Stimulated activated CD4-positive, alpha-beta T cell treated with anti-CD3 and anti-CD28 coated beads, TNF-alpha, amount 100 ng/mL, for 48 hours (primary cell): ENCODE data around the gene CSPG4.
"Not testable (repeated sequence)": the region's sequence is repeated elsewhere in the genome, so short reads cannot be mapped to it uniquely, and the experiment has no call there.

Experiments
- DNase-seq, 3 donors: peaks; one replicate each; pipeline ENCODE4 v3.0.0-alpha.2; 2020; ENCODE audit warnings: low read depth in 3 of 3

Gene CSPG4

DNA sequence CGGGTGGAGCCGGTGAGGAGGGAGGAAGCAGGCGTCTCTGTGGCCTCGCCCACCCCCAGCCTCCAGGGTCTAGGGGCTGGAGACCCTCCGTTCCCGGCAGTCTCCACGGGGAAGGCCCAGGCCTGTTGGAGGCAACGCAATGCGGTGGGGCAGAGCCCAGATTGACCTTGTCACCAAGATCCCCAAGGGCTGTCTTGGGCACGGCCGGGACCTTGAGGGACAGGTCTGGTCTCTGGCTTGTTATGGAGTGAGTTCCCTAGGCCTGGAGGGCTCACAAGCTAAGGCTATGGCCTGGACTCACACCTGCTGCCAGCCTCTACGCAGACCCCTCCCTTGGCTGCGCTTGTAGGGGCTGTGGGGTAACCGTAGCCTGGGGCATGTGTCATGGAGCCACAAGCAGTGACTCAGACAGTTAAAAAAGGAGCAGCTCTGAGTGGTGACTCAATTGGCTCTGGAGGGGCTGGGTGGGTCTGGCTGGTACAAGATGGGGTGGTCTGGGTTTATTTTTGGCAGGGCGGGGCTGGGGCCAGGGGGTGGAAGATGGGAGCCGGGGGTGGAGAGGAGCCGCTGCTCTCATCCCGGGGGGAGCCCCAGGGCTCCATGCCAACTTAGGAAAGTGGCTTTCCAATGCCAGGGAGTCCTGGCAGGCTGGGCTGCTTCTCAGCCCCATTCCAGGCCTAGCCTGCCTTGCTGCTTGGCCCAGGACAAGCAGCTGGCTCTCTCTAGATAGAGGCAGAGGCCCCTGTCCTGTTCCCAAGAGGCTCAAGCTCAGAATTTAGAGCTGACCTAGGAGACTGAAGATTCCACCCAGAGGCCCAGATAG, 9.0 kb downstream of the CSPG4 start:
- DNase-seq = not testable (repeated sequence)

DNA sequence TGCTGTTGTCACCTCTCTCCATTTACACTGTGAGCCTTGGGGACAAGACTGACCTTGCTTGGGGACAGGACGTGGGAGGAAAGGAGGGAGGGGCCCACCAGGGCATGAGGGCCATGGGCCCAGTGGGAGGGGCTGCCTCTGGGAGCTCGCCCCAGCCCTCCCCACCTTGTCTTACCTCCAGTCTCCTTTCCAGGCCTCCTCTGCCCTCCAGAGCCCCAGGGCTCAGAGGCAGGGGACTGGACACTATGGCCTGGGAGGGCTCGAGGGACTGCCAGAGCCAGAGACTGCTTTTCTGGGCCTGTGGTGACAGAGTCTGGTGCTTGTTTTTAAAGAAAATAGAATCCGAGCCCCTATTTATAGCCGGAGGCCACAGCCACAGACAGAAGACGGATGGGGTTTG, 10.2 kb downstream of the CSPG4 start:
- DNase-seq = no peak

DNA sequence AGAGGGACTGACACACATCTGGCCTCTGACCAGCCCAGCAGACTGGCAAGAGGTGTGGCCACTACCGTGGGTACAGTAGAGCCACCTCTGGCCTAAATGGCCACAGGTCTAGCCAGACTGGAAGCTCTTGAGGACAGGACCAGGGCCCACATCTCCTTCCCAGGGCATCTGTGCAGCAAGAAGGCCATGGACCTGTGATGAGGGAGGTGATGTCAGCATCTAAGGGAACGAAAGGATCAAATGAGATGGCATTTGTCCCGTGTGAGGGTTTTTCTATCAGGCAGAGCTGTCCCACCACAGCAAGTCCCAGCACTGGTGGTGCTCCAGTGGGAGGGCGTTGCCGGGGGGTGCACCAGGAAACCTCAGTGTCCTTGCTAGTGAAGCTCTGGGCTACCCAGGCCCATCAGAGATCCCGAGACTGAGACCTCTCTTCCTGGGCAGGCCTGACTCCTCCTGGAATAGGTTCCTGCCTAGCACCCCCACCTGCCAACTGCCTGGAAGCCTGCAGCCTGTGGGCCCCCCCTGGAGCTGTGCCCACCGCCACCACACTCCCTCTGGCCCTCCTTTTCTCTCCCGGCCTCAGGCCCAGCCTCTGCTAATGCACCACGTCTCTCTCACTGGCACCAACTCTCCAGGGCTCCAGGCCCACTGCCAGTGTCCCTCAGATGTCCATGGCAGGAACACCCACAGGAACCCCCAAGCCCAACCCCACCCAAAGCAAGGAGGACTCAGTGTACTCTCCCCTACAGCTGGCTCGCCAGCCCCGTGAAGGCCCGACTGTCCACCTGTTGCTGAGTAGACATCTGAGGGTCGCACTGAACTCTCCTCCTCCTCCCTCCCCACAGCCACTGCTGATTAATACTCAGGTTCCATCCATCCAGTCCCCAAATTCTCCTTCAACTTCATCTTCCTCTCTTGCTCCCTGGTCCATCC, 11.3 kb downstream of the CSPG4 start:
- DNase-seq = not testable (repeated sequence)

DNA sequence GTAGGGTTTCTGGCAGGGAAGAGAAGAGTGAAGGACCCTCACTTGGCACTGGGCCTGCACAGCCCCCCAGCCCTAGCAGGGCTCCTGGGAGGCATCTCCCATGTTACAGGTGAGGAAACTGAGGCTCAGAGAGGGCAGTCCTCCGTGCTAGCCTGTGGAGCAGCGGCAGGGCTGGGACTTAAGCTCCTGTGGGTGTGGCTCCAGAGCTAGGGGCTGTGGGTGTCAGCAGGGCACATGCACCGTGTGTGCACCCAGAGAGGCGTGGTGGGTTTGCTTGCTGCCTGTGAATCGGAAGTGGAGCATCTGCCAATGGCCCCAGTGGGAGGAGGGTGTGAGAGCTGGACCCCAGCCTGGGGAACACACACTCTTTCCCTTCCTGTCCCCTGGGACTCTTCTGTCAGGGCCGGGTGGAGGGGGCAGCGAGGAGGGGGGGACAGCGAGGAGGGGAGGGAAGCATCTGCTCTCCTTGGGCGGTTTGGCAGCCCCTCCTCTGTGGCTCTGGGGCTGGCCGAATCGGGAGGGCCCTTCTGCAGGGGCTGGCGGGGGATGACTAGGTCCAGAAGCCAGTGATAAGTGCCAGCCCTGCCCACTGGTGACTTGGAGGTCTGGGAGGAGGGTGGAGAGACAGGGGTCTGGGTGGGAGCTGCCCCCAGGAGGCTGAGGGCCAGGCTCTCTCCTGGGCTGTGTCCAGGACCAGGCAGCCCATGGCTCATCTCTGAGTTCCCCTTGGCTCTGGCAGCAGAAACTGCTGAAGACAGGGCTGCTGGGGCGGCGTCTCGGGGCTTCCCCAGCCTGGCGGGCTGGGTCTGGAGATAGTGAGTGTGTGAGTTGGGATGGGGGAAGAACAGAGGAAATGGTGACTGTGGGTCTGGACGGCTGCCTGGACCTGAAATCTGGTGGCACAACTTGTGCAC, 12.4 kb downstream of the CSPG4 start:
- DNase-seq = not testable (repeated sequence)

DNA sequence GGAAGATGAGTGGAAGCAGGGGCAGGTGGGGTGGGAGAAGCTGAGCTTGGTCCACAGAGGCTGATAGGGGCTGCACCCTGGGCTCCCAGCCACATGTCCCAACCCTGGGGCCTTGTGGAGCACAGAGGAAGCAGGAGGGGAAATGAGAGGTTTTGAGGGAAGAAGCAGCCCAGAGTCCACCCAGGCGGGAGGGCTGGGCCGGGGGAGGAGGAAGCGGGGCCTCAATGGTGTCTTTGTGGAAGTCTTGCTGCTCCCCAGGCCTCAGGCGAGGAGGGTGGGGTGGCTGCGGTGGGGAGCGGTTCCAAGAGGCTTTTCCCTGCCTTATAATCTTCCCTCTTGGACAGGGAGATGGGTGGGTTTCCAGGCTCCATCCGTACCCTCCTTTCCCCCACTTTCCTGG, 13.1 kb downstream of the CSPG4 start:
- DNase-seq = not testable (repeated sequence)

DNA sequence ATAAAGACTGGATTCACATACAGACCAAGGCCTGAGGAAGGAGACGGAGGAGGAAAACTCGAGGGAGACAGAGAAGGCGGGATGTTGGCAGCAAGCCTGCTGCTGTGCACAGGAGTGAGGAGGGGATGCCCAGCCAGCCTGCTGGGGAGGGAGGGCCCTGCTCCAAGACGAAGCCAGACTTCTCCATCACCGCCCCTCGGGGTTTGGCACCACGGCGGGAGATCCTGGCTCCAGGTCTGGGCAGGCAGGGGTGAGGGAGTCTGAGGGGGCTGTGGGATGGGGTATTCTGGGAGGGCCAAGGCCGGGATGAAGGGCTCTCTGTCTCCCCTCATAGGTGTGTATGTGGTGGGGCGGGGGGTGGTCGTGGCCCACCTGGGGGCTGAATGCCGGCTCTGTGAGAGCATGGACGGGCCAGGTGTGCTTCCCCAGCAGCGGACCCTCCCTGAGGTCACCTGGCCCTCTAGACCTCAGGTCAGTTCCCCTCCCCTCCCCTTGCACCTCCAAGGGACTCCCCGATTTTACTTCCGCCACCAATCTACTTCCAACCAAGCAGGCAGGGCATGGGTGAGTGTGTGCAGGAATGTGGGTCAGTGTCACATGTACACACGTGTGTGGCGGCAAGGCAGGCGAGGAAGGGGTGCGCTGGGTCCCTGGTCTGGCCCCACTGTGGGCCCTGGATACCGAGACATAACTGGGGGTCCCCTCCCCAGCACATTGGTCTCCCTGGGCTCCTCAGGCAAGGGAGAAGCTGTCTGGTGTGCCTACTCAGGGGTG, 14.5 kb downstream of the CSPG4 start:
- not testable (repeated sequence) for DNase-seq

DNA sequence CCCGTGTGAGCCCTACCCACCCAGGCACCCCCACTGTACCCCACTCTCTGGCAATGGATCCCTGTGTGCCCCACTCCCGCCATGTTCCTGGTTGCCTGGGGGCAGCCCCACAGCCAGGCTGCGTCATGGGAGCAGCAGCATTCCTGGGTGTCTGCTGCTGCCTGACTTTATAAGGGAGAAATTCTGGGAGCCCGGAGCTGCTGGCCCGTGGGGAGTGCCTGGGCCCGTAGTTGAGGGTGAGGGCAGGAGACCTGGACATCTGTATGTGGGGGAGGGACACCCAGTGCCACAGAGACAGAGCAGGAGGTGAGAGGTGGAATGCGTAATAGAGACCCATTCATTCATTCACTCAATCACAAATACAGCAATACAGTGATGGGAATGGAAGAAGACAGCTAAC, 15.1 kb downstream of the CSPG4 start:
- no peak for DNase-seq

DNA sequence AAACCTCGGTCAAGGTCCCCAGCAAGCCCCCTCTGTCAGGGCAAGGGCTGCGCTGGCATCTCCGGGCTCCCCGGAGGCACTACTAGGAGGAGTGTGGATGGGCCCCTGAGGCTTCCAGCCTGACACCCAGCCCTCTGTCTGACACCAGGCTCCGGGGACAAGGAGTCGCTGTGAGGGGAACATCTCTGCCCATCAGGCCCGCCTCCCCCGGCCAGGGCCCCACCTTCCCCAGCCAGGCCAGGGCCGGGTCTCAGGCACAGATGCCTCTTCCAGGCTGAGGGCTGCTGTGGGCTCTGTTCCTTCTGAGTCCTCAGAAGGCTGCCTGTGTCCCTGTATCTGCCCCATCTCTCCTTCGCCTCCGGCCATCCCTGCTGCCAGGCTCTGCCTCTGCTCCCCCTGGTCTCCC, 15.8 kb downstream of the CSPG4 start:
- no peak for DNase-seq

DNA sequence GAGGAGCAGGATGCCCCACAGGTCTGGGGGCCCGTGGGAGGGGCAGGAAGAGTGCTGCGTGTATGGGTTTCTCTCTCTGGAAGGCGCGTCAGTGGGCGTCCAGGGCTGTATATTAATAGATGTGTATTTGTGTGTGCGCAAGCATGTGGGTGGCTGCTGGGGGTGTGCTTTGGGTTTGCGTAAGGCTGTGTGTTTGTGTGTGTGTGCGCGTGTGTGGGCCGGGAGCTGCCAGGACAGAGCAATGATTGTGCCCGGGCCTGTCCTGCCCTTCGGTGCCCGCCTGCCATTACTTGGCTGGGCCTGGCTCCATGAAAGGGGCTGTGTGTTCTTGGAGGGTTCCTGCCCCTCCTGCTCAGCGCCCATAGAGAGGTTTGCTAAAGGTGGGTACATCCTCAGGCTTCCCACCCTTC, 16.3 kb downstream of the CSPG4 start:
- DNase-seq = no peak

DNA sequence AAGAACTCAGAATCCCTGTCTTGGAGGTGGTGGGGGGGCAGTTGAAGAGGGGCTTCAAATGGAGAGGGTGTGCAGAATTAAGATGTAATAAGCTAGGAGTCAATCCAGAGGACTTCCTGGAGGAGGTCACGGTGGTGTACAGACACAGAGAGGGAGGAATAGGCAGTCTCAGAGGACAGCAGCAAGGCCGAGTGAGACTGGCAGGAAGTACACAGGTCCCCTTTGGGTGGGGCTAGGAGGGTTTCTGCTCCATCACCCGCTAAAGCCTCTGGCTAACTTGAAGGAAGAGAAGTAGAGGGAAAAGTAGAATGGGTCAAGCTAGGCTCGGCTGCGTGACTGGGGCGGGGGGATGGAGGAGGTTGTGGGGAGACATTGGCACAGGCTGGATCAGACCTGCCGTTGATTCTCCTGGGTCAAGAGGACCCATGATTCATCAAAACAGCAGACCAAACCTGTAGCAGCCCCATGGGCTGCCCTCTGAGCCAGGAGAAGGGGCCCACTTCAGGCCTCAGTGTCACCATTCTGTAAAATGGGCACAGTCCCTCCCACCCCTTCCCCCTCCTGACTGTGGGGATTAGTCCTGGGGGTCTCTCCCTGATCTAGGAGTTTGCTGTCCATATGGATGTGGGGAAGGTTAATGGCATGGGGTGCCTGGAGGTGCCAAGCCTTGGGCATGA, 16.9 kb downstream of the CSPG4 start:
- no peak for DNase-seq

DNA sequence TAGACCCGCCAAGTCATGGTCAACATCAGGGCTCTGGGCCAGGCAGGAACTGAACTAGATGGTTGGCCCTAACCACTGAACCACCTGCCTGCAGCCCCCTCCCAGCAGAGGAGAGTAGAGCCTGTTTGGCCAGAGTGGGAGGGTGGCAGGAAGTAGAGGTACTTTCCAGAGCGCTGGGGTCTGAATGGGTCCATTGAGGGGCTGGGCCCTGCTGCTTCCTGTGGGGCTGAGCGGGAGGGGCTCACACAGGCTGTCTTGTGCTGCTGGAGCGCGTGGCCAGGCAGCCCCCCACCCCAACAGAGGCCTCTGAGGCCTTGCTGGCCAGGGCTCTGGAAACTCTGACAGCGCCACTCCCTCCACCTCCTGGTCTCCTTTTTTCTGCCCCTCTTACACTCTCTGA, 17.4 kb downstream of the CSPG4 start:
- no peak for DNase-seq

DNA sequence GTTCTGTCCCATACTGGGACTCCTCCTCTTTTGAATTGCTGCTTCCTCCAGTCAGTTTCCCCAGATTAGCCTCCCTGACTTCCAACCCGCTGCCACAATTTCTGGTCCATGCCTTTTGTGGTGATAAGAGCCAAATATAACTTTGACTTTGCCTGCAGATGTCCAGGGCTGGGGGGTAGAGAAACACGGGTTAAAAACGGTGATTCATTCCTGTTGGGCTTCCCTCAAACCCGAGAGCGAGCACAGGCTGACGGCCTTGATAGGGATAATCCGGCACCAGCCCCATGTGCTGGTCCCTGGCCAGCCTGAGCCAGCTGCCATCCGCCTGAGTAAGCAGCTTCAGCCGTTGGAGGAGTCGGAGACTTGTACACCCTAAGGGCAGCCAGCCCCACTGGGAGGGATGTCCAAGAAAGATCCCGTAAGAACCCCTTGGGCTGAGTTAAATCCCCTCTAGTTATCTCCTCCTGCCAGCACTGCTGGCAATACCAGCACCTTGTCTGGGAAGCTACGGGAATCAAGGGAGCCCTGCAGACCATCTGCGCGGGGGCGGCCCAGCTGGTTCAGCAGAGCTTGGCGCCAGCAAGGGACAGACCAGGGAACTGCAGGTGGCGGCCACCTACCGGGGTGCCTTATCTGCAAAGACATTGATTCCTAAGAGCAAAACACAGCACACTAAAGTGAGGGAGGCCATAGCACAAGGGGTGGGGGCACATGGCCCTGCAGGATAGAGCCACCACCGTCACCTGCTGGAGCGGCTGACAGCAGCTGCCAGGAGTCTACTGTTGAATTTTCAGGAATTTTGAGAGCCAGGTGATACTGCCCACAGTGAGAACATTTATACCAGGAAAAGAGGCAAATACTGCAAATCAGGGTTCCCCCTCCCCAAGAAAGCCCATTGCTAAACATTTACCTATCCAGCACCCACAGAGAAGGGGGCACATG, 18.1 kb downstream of the CSPG4 start:
- no peak for DNase-seq

DNA sequence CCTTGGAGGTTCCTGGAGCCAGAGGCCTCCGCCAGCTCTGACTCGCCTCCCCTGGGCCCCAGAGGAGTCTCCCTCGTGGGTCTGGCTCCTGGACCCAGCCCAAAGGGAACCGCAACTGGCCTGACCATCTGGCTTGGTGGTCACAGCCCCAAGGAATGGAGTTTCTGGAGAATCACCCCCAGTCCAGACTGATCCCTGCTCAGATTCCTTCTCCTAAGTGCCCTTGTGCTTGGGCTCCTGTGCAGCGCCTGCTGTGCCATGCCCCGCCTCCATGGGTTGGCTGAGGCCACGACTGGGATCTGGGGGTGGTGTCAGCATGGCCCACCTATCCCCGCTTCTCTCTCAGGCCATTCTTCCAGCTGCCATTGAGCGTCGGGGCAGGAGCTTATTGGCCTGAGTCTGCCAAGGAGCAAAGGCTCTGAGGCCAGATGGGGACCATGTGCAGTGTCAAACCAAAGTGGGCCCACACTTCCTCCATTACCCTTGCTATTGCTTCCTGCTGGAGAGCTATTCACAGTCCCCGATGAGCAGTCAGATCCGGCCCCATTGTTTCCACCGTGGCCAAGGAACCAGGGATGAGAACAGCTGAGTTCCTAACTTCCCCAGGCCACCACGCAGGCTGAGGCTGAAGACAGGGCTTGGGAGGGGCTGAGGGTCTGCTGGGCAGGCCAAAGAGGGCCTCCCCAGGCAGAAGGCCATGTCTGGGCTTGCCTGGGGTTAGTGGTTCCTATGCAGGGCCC, 19.0 kb downstream of the CSPG4 start:
- DNase-seq = no peak

DNA sequence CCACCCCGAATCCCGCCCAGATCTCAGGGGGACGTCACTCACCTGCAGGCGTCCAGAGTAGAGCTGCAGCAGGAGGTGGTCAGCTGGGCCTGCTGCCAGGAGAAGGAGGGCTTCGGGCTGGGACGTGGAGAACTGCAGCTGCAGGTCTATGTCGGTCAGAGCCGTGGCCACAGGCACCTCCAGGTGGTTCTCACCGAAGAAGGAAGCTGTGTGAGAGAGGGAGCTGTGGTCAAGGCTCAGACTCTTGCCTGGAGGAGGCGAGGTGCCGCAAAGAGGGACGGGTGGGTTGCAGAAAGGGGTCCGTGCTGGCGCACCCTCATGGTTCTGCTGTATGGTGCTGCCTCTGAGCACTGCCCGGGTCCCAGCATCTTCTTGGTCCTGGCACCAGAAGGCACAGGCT, 19.6 kb downstream of the CSPG4 start:
- DNase-seq = not testable (repeated sequence)

DNA sequence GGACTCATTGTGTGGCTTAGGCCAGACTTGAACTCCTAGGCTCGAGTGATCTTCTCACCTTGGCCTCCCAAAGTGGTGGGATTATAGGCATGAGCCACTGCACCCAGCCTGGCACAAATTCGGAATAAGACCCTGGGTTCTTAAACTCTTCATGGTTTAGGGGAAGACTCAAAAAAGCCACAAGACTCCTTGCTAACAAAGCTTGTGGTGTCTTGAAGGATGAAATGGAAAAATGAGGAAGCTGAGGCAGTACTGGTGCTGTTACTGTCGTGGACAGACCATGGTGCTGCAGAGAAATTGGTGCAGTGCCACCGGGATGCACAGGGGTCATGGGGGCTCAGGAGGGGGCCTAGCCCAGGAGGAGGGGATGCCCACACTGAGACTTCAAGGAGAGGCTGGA, 20.3 kb downstream of the CSPG4 start:
- not testable (repeated sequence) for DNase-seq

DNA sequence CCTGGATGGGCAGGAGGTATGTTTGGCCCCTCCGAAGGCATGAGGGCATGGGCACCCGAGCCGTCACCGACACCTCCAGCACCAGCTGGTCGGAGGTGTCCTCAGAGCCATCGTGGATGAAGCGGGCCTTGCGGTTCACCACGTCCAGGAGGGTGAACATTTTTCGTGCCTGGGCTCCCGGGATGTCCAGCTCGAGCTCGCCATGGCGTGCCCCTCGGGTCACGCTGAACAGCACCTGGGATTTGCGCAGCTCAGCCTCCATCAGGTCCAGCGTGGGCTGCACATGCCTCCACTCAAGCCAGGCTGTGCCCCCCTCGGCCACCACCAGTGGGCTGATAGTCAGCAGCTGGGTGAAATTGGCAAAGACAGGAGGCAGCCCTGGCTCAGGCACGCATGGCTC, 23.2 kb downstream of the CSPG4 start:
- DNase-seq = not testable (repeated sequence)

DNA sequence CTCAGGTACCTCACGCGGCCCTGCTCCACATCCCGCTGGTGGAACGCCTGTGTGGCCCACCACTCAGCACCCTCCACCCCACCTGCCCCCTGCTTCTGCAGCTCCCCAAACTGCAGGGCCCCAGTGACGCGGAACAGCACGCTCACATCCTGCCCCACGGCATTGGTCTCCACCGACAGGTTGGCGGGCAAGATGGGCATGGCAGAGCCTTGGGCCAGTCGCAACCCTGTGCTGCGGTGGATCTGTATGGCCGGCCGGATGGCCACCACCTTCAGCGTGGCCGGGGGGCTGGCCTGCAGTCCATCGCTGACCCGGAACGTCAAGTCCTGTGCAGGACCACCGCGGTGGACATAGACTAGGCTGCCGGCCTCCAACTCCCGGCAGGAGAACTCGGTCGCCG, 23.8 kb downstream of the CSPG4 start:
- DNase-seq = no peak

DNA sequence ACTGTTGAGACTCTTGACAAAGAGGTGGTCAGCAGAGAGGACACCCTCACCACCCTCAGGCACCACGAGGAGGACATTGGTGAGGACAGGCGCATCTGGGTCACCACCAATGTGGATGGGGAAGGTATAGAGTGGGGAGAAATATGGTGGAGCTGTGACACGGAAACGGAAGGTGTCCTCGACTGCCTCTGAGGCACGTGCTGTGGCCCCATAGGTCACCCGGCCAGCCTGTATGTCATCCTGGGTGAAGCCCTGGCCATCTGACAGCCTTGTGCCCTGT, 24.4 kb downstream of the CSPG4 start:
- DNase-seq = no peak
